Ramos (cell line): ENCODE results near the gene ATF7IP2.

Experiments used
- in situ Hi-C: fragments of 300-500 bp; cut with MboI; formaldehyde crosslinking; loops from one replicate; pipeline ENCODE4 v1.14.3; 2022; ENCODE audit warnings: low sequenced_read_pairs; ENCODE audit not compliant: unreplicated experiment

Gene ATF7IP2

GRCh38 chr16:10530685-10531084 lies 144.8 kb downstream of the ATF7IP2 start:
- in situ Hi-C loops, result no loop called here

- in situ Hi-C loops, result no loop called here
Observed at GRCh38 chr16:10531582-10531981, 145.7 kb downstream of the ATF7IP2 start.
